Gastrocnemius medialis (tissue), 4 donors: ENCODE measurements around the gene ATXN7L1.

Experiments
- POLR2A ChIP-seq, 2 donors: fragments of 450-650 bp; IDR thresholded peaks; one replicate each; pipeline ENCODE4 v1.6.1; 2017; ENCODE audit warnings: antibody characterized with exemption in 2 of 2, mild to moderate bottlenecking in 2 of 2, moderate library complexity in 2 of 2
- TF ChIP-seq, protein P1 (sequence below), 5 experiments: fragments of 450-650 bp in 3 of 5; fragments of 200-600 bp in 2 of 5; sonication (generic) in 2 of 5; IDR thresholded peaks in 4 of 5; conservative IDR thresholded peaks in 1 of 5; 1 replicate in 4 of 5; 2 replicates in 1 of 5; pipeline ENCODE4 v1.5.1; 2016 to 2019; ENCODE audit warnings: antibody characterized with exemption in 5 of 5, mild to moderate bottlenecking in 3 of 5, moderate library complexity in 3 of 5

DNA sequence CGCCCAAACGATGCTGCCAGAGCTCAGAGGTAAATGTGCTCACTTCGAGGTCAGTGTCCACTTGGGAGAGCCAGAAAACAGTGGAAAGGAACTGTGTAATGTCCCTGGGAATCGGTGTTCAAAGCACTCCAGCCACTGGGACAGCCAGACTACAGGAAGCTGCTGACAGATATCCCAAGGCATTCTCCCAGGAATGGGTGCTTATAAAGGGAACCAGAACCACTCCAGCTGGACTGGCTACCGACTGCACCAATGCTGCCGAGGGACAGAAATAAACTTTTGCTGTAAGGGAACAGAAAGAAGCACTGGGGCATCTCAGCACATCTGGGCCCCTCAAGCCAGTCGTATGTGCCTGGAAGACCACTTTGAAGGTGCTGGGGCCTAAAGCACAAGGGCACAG lies 76.7 kb downstream of the ATXN7L1 start:
- TF ChIP-seq, protein P1, sequence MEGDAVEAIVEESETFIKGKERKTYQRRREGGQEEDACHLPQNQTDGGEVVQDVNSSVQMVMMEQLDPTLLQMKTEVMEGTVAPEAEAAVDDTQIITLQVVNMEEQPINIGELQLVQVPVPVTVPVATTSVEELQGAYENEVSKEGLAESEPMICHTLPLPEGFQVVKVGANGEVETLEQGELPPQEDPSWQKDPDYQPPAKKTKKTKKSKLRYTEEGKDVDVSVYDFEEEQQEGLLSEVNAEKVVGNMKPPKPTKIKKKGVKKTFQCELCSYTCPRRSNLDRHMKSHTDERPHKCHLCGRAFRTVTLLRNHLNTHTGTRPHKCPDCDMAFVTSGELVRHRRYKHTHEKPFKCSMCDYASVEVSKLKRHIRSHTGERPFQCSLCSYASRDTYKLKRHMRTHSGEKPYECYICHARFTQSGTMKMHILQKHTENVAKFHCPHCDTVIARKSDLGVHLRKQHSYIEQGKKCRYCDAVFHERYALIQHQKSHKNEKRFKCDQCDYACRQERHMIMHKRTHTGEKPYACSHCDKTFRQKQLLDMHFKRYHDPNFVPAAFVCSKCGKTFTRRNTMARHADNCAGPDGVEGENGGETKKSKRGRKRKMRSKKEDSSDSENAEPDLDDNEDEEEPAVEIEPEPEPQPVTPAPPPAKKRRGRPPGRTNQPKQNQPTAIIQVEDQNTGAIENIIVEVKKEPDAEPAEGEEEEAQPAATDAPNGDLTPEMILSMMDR (IDR thresholded peaks at IDR 0.05 in 4 of 5, conservative IDR thresholded peaks at IDR 0.05 in 1 of 5), result no peak
- TF ChIP-seq POLR2A (IDR thresholded peaks at IDR 0.05), result no peak
